Measurements from ENCODE around the gene LURAP1L. TPM values are rescaled to one million over a fixed set of nuclear protein-coding genes. Genes with fewer than 3 reads are reported as not detected.

Gene LURAP1L
- total RNA-seq, 1 donor, result 38.0 TPM

GRCh38 chr9:12826924-12827565 is 52.2 kb downstream of the LURAP1L start:
- no peak overlapping the region for H3K4me3 ChIP-seq (ENCODE audit: low read depth, low read length)
- no peak for TF ChIP-seq CTCF (IDR thresholded peaks at IDR 0.05; ENCODE audit: insufficient read depth, low read depth, low read length)

GRCh38 chr9:12833701-12834100 is 58.9 kb downstream of the LURAP1L start:
- no peak for TF ChIP-seq CTCF (IDR thresholded peaks at IDR 0.05; ENCODE audit: insufficient read depth, low read depth, low read length)
- H3K4me3 ChIP-seq (ENCODE audit: low read depth, low read length), result no peak overlapping the region
- DNase-seq (ENCODE audit: low read depth), result no peak

More at GRCh38 chr9:12826924-12827565, 52.2 kb downstream of the LURAP1L start:
- peak; percentile 64 for DNase-seq (ENCODE audit: low read depth)

- no peak for TF ChIP-seq CTCF (IDR thresholded peaks at IDR 0.05; ENCODE audit: insufficient read depth, low read depth, low read length)
- H3K4me3 ChIP-seq (ENCODE audit: low read depth, low read length), result no peak overlapping the region
- peak; percentile 28 for DNase-seq (ENCODE audit: low read depth)
These were observed 63.7 kb downstream of the LURAP1L start for GRCh38 chr9:12838546-12838945.

- peak; percentile 55 for DNase-seq (ENCODE audit: low read depth)
- no peak for TF ChIP-seq CTCF (IDR thresholded peaks at IDR 0.05; ENCODE audit: insufficient read depth, low read depth, low read length)
These were observed 68.9 kb downstream of the LURAP1L start for GRCh38 chr9:12843735-12844134.

GRCh38 chr9:12846035-12846434 is 71.2 kb downstream of the LURAP1L start:
- H3K4me3 ChIP-seq (ENCODE audit: low read depth, low read length), result no peak overlapping the region
- no peak for TF ChIP-seq CTCF (IDR thresholded peaks at IDR 0.05; ENCODE audit: insufficient read depth, low read depth, low read length)
- no peak for DNase-seq (ENCODE audit: low read depth)

More at GRCh38 chr9:12843735-12844134, 68.9 kb downstream of the LURAP1L start:
- no peak overlapping the region for H3K4me3 ChIP-seq (ENCODE audit: low read depth, low read length)

- DNase-seq (ENCODE audit: low read depth), result no peak
- TF ChIP-seq CTCF (IDR thresholded peaks at IDR 0.05; ENCODE audit: insufficient read depth, low read depth, low read length), result no peak
- H3K4me3 ChIP-seq (ENCODE audit: low read depth, low read length), result no peak overlapping the region
These were observed 72.7 kb downstream of the LURAP1L start for GRCh38 chr9:12847561-12847960.
